Measurements from ENCODE around the gene GIGYF2. TPM values are rescaled to one million over a fixed set of nuclear protein-coding genes. Genes with fewer than 3 reads are reported as not detected.

Gene GIGYF2
- total RNA-seq, 1 donor from 2014 or later: 60.2 TPM

DNA sequence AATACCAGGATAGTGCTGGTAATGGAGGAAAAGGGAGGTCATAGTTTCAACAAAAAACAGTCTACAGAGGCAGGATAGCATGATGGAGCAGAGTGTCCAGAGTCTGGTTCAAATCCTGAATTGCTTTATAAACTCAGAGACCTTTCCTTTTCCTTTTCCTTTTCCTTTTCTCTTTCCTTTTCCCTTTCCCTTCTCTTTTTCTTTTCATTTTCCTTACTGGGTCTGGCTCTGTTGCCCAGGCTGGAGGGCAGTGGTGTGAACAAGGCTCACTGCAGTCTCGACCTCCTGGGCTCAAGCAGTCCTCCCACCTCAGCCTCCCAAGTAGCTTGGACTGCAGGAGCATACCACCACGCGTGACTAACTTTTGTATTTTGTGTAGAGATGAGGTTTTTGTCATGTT, 31.7 kb downstream of the GIGYF2 start:
- ATAC-seq (ENCODE audit: poor library complexity) (no peak), DNase-seq (no peak)
- intact Hi-C loops (cut with DNase I): no loop called here

DNA sequence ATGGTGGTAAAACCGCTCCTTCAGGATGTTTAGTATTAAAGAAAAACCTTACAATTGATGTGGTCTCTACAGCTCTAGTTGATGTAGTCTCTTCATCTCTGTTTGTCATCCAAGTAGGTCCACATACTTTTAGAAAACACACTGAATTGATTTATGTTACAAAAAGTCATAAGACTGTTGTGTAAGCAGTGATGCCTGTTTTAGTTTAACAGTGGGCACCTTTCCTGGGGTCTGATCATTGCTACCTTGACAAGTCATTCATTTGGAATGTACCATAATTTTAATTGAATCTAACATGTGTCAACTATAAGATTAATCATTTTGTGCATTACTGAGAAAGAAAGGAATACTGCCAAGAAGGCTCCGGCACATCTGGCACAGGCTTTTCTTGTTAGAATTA, 34.3 kb downstream of the GIGYF2 start:
- intact Hi-C loops (cut with DNase I): no loop called here
- ATAC-seq (ENCODE audit: poor library complexity) (no peak), DNase-seq (no peak)

DNA sequence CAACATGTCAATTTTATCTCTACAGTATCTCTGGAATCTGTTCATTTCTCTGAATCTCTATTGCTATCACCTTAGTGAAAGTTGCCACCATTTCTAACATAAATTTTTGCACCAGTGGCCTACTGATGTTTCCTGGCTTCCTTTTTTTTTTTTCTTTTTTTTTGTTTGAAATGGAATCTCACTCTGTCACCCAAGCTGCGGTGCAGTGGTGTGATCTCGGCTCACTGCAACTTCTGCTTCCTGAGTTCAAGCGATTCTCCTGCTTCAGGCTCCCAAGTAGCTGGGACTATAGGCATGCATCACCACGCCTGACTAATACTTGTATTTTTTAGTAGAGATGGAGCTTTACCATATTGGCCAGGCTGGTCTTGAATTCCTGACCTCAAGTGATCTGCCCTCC, 44.2 kb downstream of the GIGYF2 start:
- DNase-seq: no peak
- intact Hi-C loops (cut with DNase I): no loop called here
- ATAC-seq (ENCODE audit: poor library complexity): no peak

DNA sequence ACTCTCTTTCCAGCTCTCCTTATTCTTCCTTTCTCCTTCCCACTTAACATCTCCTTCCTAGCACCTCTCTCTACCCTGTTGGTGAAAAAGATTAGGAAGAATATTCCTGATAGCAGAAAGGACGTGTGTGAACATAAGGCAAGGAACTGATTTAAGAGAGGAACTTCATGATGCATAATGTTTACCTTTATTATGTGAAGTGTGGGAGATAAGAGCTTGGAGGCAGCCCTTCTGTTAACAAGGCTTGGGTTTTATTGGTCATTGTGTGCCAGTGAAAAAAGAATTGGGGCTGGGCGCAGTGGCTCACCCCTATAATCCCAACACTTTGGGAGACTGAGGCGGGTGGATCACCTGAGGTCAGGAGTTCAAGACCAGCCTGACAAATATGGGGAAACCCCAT, 44.8 kb downstream of the GIGYF2 start:
- ATAC-seq (ENCODE audit: poor library complexity) (no peak), DNase-seq (no peak)
- intact Hi-C loops (cut with DNase I): no loop called here

DNA sequence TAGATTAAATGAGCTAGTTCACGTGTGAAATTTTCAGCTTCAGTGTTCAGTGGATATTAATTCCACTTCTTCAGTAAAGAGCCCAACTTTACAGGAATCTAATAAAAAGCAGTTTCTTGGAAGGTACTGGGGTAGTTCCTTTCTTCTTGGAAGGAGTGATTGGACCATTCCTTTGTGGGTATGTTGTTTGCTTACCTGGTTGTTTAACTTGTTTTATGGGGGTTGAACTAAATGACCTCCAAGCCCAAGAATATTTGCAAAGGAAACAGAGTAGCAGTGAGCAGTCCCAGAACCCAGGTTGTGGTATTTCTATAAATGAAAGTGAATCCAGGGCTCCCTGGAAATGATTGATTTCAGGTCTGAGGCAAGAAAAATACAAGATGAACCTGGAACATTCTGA, 47.8 kb downstream of the GIGYF2 start:
- DNase-seq: no peak
- intact Hi-C loops (cut with DNase I): no loop called here
- no peak for ATAC-seq (ENCODE audit: poor library complexity)

DNA sequence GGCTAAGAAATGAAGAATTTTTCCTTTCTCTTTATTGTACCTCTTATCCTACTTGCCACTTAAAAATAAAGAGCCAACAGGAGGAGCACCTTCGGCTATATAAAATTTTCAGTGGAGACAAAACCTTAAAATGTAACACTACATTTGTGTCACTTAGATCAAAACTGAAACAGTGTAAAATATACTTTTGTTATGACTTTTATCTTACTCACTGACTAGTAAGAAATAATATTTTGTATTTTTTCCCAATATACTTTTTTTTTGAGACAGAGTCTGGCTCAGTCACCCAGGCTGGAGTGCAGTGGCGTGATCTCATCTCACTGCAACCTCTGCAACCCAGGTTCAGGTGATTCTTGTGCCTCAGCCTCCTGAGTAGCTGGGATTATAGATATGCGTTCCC, 50.9 kb downstream of the GIGYF2 start:
- DNase-seq (no peak), ATAC-seq (ENCODE audit: poor library complexity) (no peak)
- intact Hi-C loops (cut with DNase I): no loop called here

DNA sequence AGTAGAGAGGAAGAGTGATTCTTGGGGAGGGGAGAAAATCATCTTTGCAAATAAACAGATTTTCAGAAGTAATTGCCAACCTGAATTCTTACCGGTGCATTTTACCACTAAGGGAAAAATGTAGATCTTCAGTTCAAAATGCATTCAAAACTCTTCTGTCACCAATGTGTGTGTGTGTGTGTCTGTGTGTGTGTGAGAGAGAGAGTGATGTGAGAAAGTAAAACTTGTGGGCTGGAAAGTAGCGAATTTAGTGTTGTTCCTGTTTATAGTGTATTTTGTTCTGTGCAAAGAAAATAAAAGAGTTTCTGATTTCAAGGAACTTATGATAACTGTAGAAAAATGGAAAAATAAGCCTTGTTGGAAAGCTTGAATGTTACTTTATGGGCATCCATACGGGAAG, 52.2 kb downstream of the GIGYF2 start:
- DNase-seq (no peak), ATAC-seq (ENCODE audit: poor library complexity) (no peak)
- intact Hi-C loops (cut with DNase I): no loop called here

DNA sequence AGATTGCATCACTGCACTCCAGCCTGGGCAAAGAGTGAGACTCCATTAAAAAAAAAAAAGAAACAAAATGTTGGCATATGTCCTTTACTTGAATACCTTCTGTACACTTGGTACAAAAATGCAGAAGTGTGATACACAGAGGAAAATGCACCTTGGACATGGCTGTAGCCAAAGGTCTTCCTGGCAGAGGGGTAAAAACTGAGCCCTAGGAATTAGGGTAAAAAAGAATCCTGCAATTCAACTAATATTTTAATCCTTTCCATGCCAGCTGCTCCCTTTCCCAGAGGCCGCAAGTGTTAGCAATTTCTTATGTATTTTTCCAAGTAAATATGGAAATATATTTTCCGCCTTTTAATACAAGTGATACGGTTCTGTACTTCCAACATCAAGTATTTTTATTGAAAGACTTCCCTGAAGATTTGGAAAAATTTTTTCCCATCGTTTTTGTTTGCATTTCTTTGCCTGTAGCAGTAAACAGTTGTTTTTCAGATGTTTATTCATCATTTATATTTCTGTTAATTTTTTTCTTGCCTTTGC, 53.1 kb downstream of the GIGYF2 start:
- DNase-seq (no peak), ATAC-seq (ENCODE audit: poor library complexity) (no peak)
- intact Hi-C loops (cut with DNase I): no loop called here

DNA sequence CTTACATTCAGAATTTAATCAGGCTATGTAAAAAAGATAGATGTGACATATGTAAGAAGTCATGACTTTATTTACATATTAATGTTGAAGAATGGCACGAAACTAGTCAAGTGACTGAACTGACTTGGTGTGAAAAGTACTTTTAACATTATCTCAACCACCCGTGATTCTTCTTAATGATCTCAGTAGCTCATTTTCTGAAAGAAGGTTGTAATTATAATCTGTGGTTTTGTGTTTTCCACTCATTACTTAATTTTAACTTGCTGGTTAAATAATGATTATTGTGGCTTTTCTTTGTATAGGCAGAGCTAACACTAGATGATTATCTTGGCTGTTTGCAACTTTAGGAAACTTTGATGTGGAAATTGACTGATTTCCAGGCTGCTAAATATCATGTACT, 60.8 kb downstream of the GIGYF2 start:
- ATAC-seq (ENCODE audit: poor library complexity): no peak
- intact Hi-C loops (cut with DNase I): no loop called here
- no peak for DNase-seq

DNA sequence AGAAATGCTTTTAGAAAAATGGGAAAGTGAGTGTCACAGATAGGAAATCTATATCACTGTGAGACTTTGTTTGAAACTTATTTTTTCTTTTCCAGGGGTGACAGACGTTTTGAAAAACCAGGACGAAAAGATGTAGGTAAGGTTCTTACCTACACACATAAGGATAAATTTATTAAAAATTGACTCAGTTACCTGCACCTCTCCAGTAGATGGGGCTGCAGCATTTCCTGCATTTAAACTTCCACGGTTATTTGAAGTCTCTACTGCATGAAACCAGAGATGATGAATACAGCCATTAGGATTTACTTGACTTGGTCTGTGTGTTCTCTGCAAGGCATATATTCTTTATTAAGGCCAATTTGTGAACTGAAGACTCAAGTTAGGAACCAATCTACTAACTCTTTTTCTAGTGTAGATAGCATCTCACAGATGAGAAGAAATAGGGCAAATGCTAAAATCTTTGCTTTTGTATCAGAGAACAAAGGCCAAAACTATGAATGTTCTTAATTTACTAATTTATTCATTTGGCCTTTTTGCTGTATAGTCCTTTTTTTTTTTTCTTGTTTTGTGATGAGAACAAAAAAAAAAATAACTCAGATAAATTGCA, 64.3 kb downstream of the GIGYF2 start:
- ATAC-seq (ENCODE audit: poor library complexity) (no peak), DNase-seq (no peak)
- intact Hi-C loops (cut with DNase I): no loop called here

DNA sequence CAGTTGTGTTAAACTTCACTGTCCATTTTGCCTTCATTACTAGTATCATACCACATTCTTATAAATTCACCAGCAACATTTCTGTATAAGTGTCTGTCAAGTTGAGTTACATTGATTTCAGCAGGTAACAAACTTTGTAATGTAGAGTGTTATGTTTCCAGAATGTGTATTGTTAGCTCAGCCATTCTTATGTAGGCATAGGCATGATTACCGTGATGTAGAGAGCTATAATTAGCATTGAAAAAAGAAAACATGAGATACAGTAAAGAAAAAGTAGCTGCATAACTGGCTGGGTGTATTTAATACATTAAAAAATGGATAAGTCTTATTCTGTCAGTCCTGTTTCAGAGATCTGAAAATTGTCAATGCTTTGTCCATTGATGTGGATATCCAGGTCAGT, 70.7 kb downstream of the GIGYF2 start:
- DNase-seq (no peak), ATAC-seq (ENCODE audit: poor library complexity) (no peak)

DNA sequence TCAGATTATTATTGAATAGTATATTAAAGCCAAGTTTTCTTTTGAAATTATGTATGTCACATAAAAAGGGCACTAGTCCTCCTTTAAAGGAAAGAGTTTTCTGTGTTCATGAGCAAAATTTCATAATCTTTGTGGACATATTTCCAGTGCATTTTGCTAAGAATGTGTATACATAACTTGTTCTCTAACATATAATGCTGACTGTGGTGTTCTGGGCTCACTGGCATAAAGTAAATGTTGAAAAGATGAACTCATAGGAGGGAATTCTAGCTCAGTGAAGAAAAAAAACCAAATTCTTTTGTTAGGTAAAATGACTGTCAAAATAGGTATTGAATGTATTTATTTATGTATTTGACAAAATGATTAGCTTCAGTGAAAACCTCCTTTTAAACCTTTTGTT, 73.1 kb downstream of the GIGYF2 start:
- no peak for ATAC-seq (ENCODE audit: poor library complexity)
- no peak for DNase-seq
- intact Hi-C loops (cut with DNase I): no loop called here

More for the DNA sequence above, 70.7 kb downstream of the GIGYF2 start:
- intact Hi-C loops (cut with DNase I): no loop called here

DNA sequence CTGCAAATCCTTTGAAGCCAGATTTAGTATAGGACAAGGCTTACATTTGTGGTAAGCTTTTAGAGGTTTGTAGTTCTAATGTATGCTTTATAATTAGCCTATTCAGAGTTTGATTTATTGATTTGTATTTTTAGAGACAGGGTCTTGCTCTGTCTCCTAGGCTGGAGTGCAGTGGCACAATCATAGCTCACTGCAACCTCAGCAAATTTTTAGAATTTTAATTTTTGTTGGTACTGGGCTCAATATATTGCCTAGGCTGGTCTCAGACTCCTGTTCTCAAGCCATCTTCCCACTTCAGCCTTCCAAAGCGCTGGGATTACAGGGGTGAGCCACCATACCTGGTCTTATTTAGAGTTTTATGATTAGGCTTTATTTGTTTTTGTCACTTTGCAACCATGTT, 74.7 kb downstream of the GIGYF2 start:
- intact Hi-C loops (cut with DNase I): no loop called here
- ATAC-seq (ENCODE audit: poor library complexity): no peak
- DNase-seq: no peak

DNA sequence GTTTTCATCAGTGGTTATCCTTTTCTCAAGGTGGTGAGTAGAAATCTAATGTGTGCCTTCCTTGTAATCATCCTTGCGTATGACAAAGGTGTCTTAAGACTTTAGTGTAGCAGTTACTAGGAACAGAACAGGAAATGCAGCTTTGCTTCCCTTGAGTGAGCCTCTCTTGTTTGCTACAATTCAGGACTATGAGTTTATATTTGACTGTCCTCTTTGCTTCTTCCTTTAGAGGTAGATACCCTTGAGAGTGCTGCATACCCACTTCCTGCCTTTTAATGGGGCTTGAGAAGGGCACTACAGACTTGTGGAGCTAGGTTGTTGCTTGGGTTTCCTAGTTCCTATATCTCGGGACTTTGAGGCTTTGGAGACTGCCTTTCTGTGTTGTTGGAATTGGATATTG, 75.4 kb downstream of the GIGYF2 start:
- ATAC-seq (ENCODE audit: poor library complexity): no peak
- DNase-seq: no peak
- intact Hi-C loops (cut with DNase I): no loop called here

DNA sequence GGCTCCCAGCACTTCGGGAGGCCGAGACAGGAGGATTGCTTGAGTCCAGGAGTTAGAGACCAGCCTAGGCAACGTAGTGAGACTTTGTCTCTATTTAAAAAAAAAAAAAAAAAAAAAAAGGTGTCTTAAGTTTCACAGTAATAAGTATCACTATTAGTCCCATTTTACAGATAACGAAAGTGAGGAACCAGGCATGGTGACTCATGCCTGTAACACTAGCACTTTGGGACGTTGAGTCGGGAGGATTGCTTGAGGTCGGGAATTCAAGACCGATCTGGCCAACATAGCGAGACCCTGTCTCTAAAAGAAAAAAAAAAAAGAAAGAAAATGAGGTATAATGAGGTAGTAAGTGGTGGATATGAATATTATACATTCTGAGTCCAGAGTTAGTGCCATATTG, 76.7 kb downstream of the GIGYF2 start:
- DNase-seq (no peak), ATAC-seq (ENCODE audit: poor library complexity) (no peak)
- intact Hi-C loops (cut with DNase I): no loop called here

DNA sequence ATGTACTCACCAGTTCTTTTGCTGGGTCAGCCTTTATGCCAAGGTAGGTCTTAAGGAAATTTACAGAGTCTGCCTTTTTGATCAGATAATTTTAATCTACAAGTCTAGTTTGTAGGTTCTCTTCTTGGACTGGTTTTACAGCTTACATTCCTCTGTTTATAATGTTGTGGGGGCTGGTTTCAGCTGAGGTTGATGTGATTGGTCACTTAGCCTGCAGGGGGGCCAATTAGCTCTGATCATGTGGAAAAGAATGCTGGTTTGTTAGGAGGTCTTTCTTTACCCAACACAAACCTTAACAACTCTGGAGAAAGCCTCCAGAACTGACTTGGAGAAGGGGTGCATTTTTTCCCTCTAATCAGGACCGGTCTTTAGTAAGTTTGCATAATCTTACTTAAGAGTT, 79.3 kb downstream of the GIGYF2 start, which contains the start of gene KCNJ13:
TSS of gene KCNJ13 (minus strand) at position 131 of the 400 bp plus-strand sequence. CDS start 5,203 bp downstream, outside the sequence.
- ATAC-seq (ENCODE audit: poor library complexity): no peak
- DNase-seq: no peak
- intact Hi-C loops (cut with DNase I): no loop called here

DNA sequence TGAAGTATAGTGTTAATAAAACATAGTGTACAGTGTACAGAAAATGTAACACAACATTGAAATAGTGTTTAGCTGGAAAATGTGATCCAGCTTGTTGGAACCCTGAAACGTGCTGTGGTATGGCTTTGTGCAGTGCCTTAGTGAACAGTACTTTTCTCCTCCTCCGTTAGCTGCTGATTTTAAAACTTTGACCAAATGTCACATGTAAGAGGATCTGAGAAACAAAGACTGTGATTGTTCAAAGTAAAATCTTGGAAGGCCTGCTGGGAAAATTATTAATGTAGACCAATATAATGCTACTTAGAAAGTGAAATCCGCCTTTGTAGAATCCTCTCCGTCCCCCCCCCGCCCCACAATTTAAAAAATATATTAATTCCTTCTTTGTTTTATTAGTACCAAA, 80.1 kb downstream of the GIGYF2 start:
- intact Hi-C loops (cut with DNase I): no loop called here

DNA sequence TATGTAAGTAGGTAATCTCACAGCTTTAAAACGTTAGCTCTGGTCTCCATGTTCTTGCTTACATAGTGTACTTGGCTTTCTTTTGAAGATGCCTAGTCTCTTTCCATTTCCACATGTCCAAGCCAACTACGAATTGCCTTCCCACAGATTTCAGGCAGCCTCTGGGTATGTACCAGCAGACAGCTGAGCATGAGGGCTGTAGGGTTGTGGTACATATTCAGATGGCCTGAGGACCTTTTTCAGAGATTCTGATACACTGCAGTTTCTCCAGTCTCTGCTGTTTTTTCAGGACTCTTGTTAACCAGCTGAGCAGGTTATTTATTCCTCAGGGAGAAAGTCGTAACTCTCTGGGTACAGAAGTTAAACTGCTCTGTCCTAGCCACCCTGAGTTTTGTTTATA, 82.3 kb downstream of the GIGYF2 start:
- DNase-seq: no peak
- intact Hi-C loops (cut with DNase I): no loop called here
- ATAC-seq (ENCODE audit: poor library complexity): no peak

More for the DNA sequence above, 80.1 kb downstream of the GIGYF2 start:
- DNase-seq (no peak), ATAC-seq (ENCODE audit: poor library complexity) (no peak)

DNA sequence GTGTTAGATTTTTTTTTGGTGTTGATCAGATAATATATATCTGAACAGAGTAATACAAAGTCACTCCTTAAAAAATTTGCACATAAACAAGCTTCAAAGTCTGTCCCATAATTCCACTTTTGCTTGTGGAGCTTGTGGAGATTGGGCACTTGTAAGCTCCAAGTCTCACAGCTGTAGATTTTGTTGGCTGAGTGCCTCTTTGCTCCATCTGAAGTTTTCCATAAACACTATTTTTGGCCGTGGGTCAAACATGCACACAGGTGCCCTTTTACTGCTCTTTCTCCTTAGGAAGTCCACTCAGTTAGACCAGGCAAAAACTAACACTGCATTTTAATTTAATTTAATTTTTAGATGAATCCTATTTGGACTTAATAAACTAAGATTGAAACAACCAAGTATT, 82.8 kb downstream of the GIGYF2 start:
- no peak for DNase-seq
- intact Hi-C loops (cut with DNase I): no loop called here
- ATAC-seq (ENCODE audit: poor library complexity): no peak

DNA sequence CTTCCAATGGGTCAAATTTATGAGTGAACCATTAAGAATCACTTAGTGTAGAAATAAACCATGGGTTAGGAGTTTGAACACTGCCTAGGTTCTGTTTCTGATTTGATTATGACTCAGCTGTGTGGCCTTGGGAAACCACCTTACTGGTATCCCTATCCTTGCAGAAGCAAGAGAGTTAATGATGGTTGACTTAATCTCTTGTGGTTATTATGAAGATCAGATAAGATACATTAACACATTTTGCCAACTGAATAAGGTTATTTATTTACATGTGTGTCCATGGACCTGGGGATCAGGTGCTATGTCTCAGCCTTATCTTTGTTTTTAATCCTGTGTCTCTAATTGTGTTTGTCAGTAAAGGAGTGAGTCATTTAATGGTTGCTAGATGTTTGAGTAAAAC, 84.6 kb downstream of the GIGYF2 start:
- DNase-seq (no peak), ATAC-seq (ENCODE audit: poor library complexity) (no peak)
- intact Hi-C loops (cut with DNase I): no loop called here

DNA sequence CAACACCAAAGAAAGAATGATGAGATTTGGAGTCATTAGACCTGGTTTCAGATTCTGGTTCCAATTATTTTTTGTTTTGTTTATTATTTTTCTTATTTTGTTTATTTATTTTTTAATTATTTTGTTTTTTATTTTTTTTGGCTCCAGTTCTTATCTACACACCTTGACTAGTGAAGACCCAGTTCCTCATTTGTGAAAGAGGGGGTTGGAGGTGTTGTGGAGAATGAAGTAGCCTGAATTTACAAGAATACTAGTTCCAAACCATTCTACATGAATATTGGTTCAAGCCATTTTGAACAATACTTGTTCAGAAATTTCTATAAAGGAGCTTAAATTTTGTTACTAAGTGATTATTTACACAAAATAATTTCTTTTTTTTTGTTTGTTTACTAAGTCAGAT, 86.1 kb downstream of the GIGYF2 start:
- DNase-seq (no peak), ATAC-seq (ENCODE audit: poor library complexity) (no peak)
- intact Hi-C loops (cut with DNase I): no loop called here

Data from Right ventricle myocardium superior (tissue), 1 donor.